SK-N-SH treated with all-trans-retinoic acid at 6 μM for 48 hours (cell line): Measurements from ENCODE around the gene CPD.

Experiments used
- ATAC-seq: fragments of 200-7000 bp; cut with Tn5 transposase; 3 replicates; pipeline ENCODE4 v1.9.1; 2020; ENCODE audit warnings: mild to moderate bottlenecking, moderate library complexity
- ARNTL ChIP-seq: fragments of 450-650 bp; formaldehyde crosslinking; IDR thresholded peaks from 2 replicates; pipeline ENCODE4 v1.5.0; 2020; ENCODE audit warnings: low read depth, mild to moderate bottlenecking, moderate library complexity, borderline replicate concordance
- BACH2 ChIP-seq: fragments of 250-450 bp; sonication (Bioruptor Pico); IDR thresholded peaks from 2 replicates; pipeline ENCODE4 v1.9.0; 2021; ENCODE audit warnings: mild to moderate bottlenecking, borderline replicate concordance
- CREB5 ChIP-seq: fragments of 250-450 bp; sonication (Bioruptor Pico); IDR thresholded peaks from 2 replicates; pipeline ENCODE4 v1.5.1; 2020; ENCODE audit warnings: low read depth, mild to moderate bottlenecking, moderate library complexity
- CSRNP3 ChIP-seq: fragments of 250-450 bp; sonication (Bioruptor Pico); IDR thresholded peaks from 2 replicates; pipeline ENCODE4 v1.5.1; 2021; ENCODE audit warnings: mild to moderate bottlenecking, moderate library complexity
- ESRRG ChIP-seq: fragments of 250-450 bp; sonication (Bioruptor Pico); IDR thresholded peaks from 2 replicates; pipeline ENCODE4 v1.6.1; 2021; ENCODE audit warnings: mild to moderate bottlenecking
- GLIS3 ChIP-seq: fragments of 250-450 bp; sonication (Bioruptor Pico); IDR thresholded peaks from 2 replicates; pipeline ENCODE4 v1.5.0; 2020; ENCODE audit warnings: mild to moderate bottlenecking, moderate library complexity
- ISL1 ChIP-seq: fragments of 250-450 bp; sonication (Bioruptor Pico); IDR thresholded peaks from 2 replicates; pipeline ENCODE4 v2.1.2; 2022; ENCODE audit warnings: mild to moderate bottlenecking, moderate library complexity
- OSR1 ChIP-seq: fragments of 250-450 bp; sonication (Bioruptor Pico); IDR thresholded peaks from 2 replicates; pipeline ENCODE4 v1.8.0; 2022; ENCODE audit warnings: moderate library complexity, mild to moderate bottlenecking, inconsistent platforms
- POU6F1 ChIP-seq: fragments of 250-450 bp; sonication (Bioruptor Pico); IDR thresholded peaks from 2 replicates; pipeline ENCODE4 v1.8.0; 2021; ENCODE audit warnings: low read depth, mild to moderate bottlenecking, moderate library complexity, borderline replicate concordance
- PPARA ChIP-seq: fragments of 250-450 bp; sonication (Bioruptor Pico); IDR thresholded peaks from 2 replicates; pipeline ENCODE4 v1.5.0; 2020; ENCODE audit warnings: mild to moderate bottlenecking, borderline replicate concordance
- RARB ChIP-seq: fragments of 250-450 bp; sonication (Bioruptor Pico); IDR thresholded peaks from 2 replicates; pipeline ENCODE4 v1.8.0; 2021; ENCODE audit warnings: mild to moderate bottlenecking, moderate library complexity
- SNAI2 ChIP-seq: fragments of 250-450 bp; sonication (Bioruptor Pico); IDR thresholded peaks from 2 replicates; pipeline ENCODE4 v1.5.0; 2020; ENCODE audit warnings: mild to moderate bottlenecking, moderate library complexity
- TCF4 ChIP-seq: fragments of 250-450 bp; sonication (Bioruptor Pico); IDR thresholded peaks from 2 replicates; pipeline ENCODE4 v1.8.0; 2021; ENCODE audit warnings: mild to moderate bottlenecking, moderate library complexity, borderline replicate concordance
- TOX ChIP-seq: fragments of 250-450 bp; sonication (Bioruptor Pico); IDR thresholded peaks from 2 replicates; pipeline ENCODE4 v1.8.0; 2021; ENCODE audit warnings: mild to moderate bottlenecking, moderate library complexity, borderline replicate concordance
- TSHZ2 ChIP-seq: fragments of 250-450 bp; sonication (Bioruptor Pico); IDR thresholded peaks from 2 replicates; pipeline ENCODE4 v1.5.0; 2020; ENCODE audit warnings: mild to moderate bottlenecking, moderate library complexity
- ZC3H10 ChIP-seq: fragments of 250-450 bp; sonication (Bioruptor Pico); IDR thresholded peaks from 2 replicates; pipeline ENCODE4 v1.5.1; 2021; ENCODE audit warnings: mild to moderate bottlenecking, moderate library complexity
- ZFP30 ChIP-seq: fragments of 450-650 bp; formaldehyde crosslinking; IDR thresholded peaks from 2 replicates; pipeline ENCODE4 v1.5.0; 2022; ENCODE audit warnings: mild to moderate bottlenecking, moderate library complexity
- ZNF565 ChIP-seq: fragments of 450-650 bp; formaldehyde crosslinking; conservative IDR thresholded peaks from 2 replicates; pipeline ENCODE4 v1.5.0; 2020; ENCODE audit warnings: low read depth, mild to moderate bottlenecking, moderate library complexity
- ZNF70 ChIP-seq: fragments of 450-650 bp; formaldehyde crosslinking; IDR thresholded peaks from 2 replicates; pipeline ENCODE4 v1.5.0; 2020; ENCODE audit warnings: mild to moderate bottlenecking, moderate library complexity
- ZNF8 ChIP-seq: fragments of 450-650 bp; formaldehyde crosslinking; IDR thresholded peaks from 2 replicates; pipeline ENCODE4 v1.5.0; 2020; ENCODE audit warnings: mild to moderate bottlenecking, moderate library complexity

Gene CPD

GRCh38 chr17:30493780-30494179 is 115.1 kb downstream of the CPD start:
- no peak for ATAC-seq
- TF ChIP-seq GLIS3 (CRISPR knock-in tag) (no peak), RARB (CRISPR knock-in tag) (no peak), OSR1 (CRISPR knock-in tag) (no peak), TSHZ2 (no peak), ZNF565 (CRISPR knock-in tag) (no peak), SNAI2 (CRISPR knock-in tag) (no peak)

- no peak for TF ChIP-seq TSHZ2
- no peak for TF ChIP-seq GLIS3 (CRISPR knock-in tag)
- TF ChIP-seq ESRRG (CRISPR knock-in tag) = no peak
- no peak for TF ChIP-seq RARB (CRISPR knock-in tag)
- no peak for TF ChIP-seq CREB5
- TF ChIP-seq POU6F1 = no peak
- TF ChIP-seq BACH2 = no peak
- TF ChIP-seq ZC3H10 = no peak
- no peak for TF ChIP-seq TCF4 (CRISPR knock-in tag)
- TF ChIP-seq CSRNP3 (CRISPR knock-in tag) = no peak
- no peak for TF ChIP-seq SNAI2 (CRISPR knock-in tag)
- no peak for TF ChIP-seq ZNF565 (CRISPR knock-in tag)
- no peak for TF ChIP-seq PPARA (CRISPR knock-in tag)
- no peak for TF ChIP-seq ZNF8
- TF ChIP-seq ARNTL = no peak
- no peak for TF ChIP-seq OSR1 (CRISPR knock-in tag)
- TF ChIP-seq ISL1 = no peak
- no peak for TF ChIP-seq ZFP30 (CRISPR knock-in tag)
- no peak for TF ChIP-seq ZNF70 (CRISPR knock-in tag)
- no peak for TF ChIP-seq TOX (CRISPR knock-in tag)
- ATAC-seq = no peak
Observed at GRCh38 chr17:30495586-30495985, 116.9 kb downstream of the CPD start.

GRCh38 chr17:30503558-30503957 is 124.8 kb downstream of the CPD start:
- ATAC-seq = no peak
- TF ChIP-seq TOX (CRISPR knock-in tag) (no peak), ESRRG (CRISPR knock-in tag) (no peak), BACH2 (no peak), GLIS3 (CRISPR knock-in tag) (no peak), TSHZ2 (no peak), ZNF70 (CRISPR knock-in tag) (no peak), ZNF8 (no peak), RARB (CRISPR knock-in tag) (no peak), OSR1 (CRISPR knock-in tag) (no peak), ZFP30 (CRISPR knock-in tag) (no peak)
- TF ChIP-seq, all 23 proteins: peak for 0
